Stimulated activated CD4-positive, alpha-beta T cell treated with anti-CD3 and anti-CD28 coated beads, Interleukin-4, amount 100 ng/mL, for 1 hour (primary cell): ENCODE results near the gene CALU.

ENCODE experiments used
- DNase-seq: peaks from one replicate; pipeline ENCODE4 v3.0.0-alpha.2; 2020

CALU gene

GRCh38 chr7:128788446-128789412 lies 49.6 kb downstream of the CALU start:
- no peak for DNase-seq

GRCh38 chr7:128790315-128791041 lies 51.3 kb downstream of the CALU start:
- DNase-seq, result no peak

- peak; percentile 78 for DNase-seq
These were observed 52.2 kb downstream of the CALU start, which contains the start of gene CCDC136 for GRCh38 chr7:128791121-128791971. Gene CCDC136 (plus strand): TSS chr7:128791968. CDS start chr7:128792412, 444 bp downstream.

GRCh38 chr7:128791972-128792327 lies 52.8 kb downstream of the CALU start:
- DNase-seq, result no peak

GRCh38 chr7:128792471-128793180 lies 53.5 kb downstream of the CALU start:
- no peak for DNase-seq

GRCh38 chr7:128793181-128793547 lies 54.0 kb downstream of the CALU start:
- DNase-seq, result no peak

- no peak for DNase-seq
These were observed 54.9 kb downstream of the CALU start for GRCh38 chr7:128794020-128794419.

GRCh38 chr7:128794436-128794835 lies 55.3 kb downstream of the CALU start:
- DNase-seq, result no peak

GRCh38 chr7:128795129-128795528 lies 56.0 kb downstream of the CALU start:
- DNase-seq, result no peak

- DNase-seq, result no peak
These were observed 57.2 kb downstream of the CALU start for GRCh38 chr7:128796327-128796726.

GRCh38 chr7:128799451-128799850 lies 60.3 kb downstream of the CALU start:
- DNase-seq, result no peak

GRCh38 chr7:128800567-128800966 lies 61.4 kb downstream of the CALU start:
- DNase-seq, result no peak

GRCh38 chr7:128801003-128801402 lies 61.8 kb downstream of the CALU start:
- DNase-seq, result no peak

GRCh38 chr7:128801667-128802418 lies 62.7 kb downstream of the CALU start:
- no peak for DNase-seq

GRCh38 chr7:128804484-128804883 lies 65.3 kb downstream of the CALU start:
- DNase-seq, result no peak

GRCh38 chr7:128805225-128805624 lies 66.1 kb downstream of the CALU start:
- no peak for DNase-seq

- no peak for DNase-seq
These were observed 68.0 kb downstream of the CALU start for GRCh38 chr7:128807191-128807590.

- no peak for DNase-seq
These were observed 70.2 kb downstream of the CALU start for GRCh38 chr7:128809363-128809762.

GRCh38 chr7:128810473-128810872 lies 71.3 kb downstream of the CALU start:
- no peak for DNase-seq

GRCh38 chr7:128810997-128811396 lies 71.8 kb downstream of the CALU start:
- DNase-seq, result no peak

- no peak for DNase-seq
These were observed 72.7 kb downstream of the CALU start for GRCh38 chr7:128811631-128812430.
